Tibial nerve (tissue), 4 donors: ENCODE measurements around the gene PDF. TPM values are rescaled to one million over a fixed set of nuclear protein-coding genes. Genes with fewer than 3 reads are reported as not detected.
A peak's percentile ranks its signal among the peaks of the same experiment; 100 is the strongest.

Experiments
- DNase-seq, 2 donors: peaks; one replicate each; pipeline ENCODE4 v3.0.0-alpha.2; 2019; ENCODE audit warnings: low spot score in 2 of 2
- H3K27ac ChIP-seq, 4 donors: fragments of 200-600 bp; sonication (generic) in 3 of 4; one replicate each; pipeline ENCODE4 v1.5.1; 2017 to 2019; ENCODE audit warnings: mild to moderate bottlenecking in 1 of 4
- H3K27me3 ChIP-seq, 2 donors: fragments of 200-600 bp; sonication (generic) in 1 of 2; one replicate each; pipeline versions ENCODE4 v1.5.1 to v1.6.0; 2017 to 2019
- H3K36me3 ChIP-seq, 3 donors: fragments of 200-600 bp; sonication (generic); one replicate each; pipeline ENCODE4 v1.5.1; 2018 to 2019
- H3K4me1 ChIP-seq, 4 donors: fragments of 200-600 bp; sonication (generic) in 3 of 4; one replicate each; pipeline ENCODE4 v1.5.1; 2017 to 2019
- H3K4me3 ChIP-seq, 4 donors: fragments of 200-600 bp; sonication (generic) in 3 of 4; one replicate each; pipeline ENCODE4 v1.5.1; 2017 to 2019; ENCODE audit warnings: mild to moderate bottlenecking in 1 of 4, moderate library complexity in 1 of 4
- H3K9me3 ChIP-seq, 4 donors: fragments of 200-600 bp; sonication (generic) in 3 of 4; one replicate each; pipeline ENCODE4 v1.5.1; 2017 to 2019
- CTCF ChIP-seq, 5 experiments: fragments of 200-600 bp in 3 of 5; fragments of 450-650 bp in 2 of 5; sonication (generic) in 3 of 5; IDR thresholded peaks; one replicate each; pipeline ENCODE4 v1.5.1; 2016 to 2019; ENCODE audit warnings: antibody characterized with exemption in 5 of 5, mild to moderate bottlenecking in 3 of 5, moderate library complexity in 2 of 5
- EP300 ChIP-seq, 2 donors: sonication (generic); formaldehyde crosslinking; IDR thresholded peaks; one replicate each; pipeline ENCODE4 v1.6.1; 2017; ENCODE audit warnings: antibody characterized with exemption in 2 of 2, mild to moderate bottlenecking in 1 of 2
- POLR2A ChIP-seq, 2 donors: fragments of 450-650 bp; IDR thresholded peaks; one replicate each; pipeline ENCODE4 v1.6.1; 2017; ENCODE audit warnings: antibody characterized with exemption in 2 of 2, mild to moderate bottlenecking in 2 of 2, moderate library complexity in 2 of 2
- WGBS, 2 donors: methylation state at CpG; one replicate each; pipeline ENCODE4 v1.1.5; 2018; 5-methylcytosine and 5-hydroxymethylcytosine counted together
- total RNA-seq, 4 donors: library from RNA; depleted of rRNA; stranded (reverse); fragments of >200 nt; gene quantifications; one replicate each; pipeline ENCODE4 v1.1.0, GENCODE V29; 2016

The PDF gene
- total RNA-seq, 4 donors from 2014 or later, result 6.8 to 20.7 (median 15.8) TPM

DNA sequence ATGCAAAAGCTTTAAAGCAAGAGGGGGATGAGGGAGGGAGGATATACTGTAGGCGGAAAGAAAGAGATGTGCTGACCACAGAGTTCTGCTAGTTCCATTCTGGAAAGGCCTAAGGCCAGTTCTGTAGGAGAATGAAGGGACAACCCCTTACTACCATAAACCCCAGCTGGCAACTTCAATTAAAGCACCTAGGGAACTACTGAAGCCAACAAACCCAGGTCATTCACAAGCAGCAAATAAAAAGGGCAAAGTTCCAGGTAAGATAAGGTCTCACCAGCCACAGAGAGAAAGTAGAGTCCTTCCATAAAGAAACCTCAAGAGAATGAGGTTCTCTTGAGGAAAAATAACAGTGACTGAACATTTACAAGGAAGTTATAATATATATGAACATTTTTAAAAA is 42.6 kb upstream of the PDF start:
- DNase-seq, result no peak
- H3K36me3 ChIP-seq, result peaks cover 0 to 67% (median 5%) of the 10 kb centered on the region in 3 donors
- H3K4me1 ChIP-seq, result peaks cover 0 to 4% (median 0%) of the 10 kb centered on the region in 4 donors
- no peaks in the 10 kb centered on the region for H3K9me3 ChIP-seq
- H3K4me3 ChIP-seq, result no peak overlapping the region
- peak overlapping the region in 1 of 4 donors; percentile 20 for H3K27ac ChIP-seq
- WGBS, 2 donors, result 79 to 90% methylated on average over 1 of the region's 1 CpG
- H3K27me3 ChIP-seq, result no peaks in the 10 kb centered on the region
- no peak for TF ChIP-seq CTCF (IDR thresholded peaks at IDR 0.05)
- TF ChIP-seq EP300 (IDR thresholded peaks at IDR 0.05), result no peak
- no peak for TF ChIP-seq POLR2A (IDR thresholded peaks at IDR 0.05)

GRCh38 chr16:69371564-69371963 is 41.2 kb upstream of the PDF start:
- DNase-seq, result no peak
- WGBS, 2 donors, result 96% methylated on average over 2 of the region's 2 CpGs
- Histone ChIP-seq H3K27me3 (no peaks in the 10 kb centered on the region), H3K4me3 (no peak overlapping the region), H3K36me3 (peaks cover 0 to 68% (median 13%) of the 10 kb centered on the region in 3 donors), H3K9me3 (no peaks in the 10 kb centered on the region), H3K4me1 (peaks cover 0 to 4% (median 0%) of the 10 kb centered on the region in 4 donors), H3K27ac (no peak overlapping the region)
- TF ChIP-seq CTCF (IDR thresholded peaks at IDR 0.05) (no peak), POLR2A (IDR thresholded peaks at IDR 0.05) (no peak), EP300 (IDR thresholded peaks at IDR 0.05) (no peak)

DNA sequence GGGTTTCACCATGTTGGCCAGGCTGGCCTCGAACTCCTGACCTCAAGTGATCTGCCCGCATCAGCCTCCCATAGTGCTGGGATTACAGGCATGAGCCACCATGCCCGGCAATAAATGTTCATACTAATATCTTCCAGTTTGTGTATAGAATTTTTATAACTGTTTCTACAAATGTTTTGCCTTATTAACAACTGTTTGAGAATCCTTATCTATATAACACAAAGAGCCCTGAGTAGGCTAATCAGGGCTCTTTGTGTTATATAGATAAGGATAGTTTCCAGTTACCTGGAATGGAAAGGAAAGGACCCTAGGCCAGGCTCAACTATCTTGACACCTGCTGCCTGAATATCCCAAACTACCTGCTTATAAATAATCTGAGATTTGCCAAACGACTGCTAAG is 38.5 kb upstream of the PDF start:
- no peaks in the 10 kb centered on the region for H3K27me3 ChIP-seq
- TF ChIP-seq POLR2A (IDR thresholded peaks at IDR 0.05) (no peak), CTCF (IDR thresholded peaks at IDR 0.05) (no peak), EP300 (IDR thresholded peaks at IDR 0.05) (no peak)
- no peak overlapping the region for H3K27ac ChIP-seq
- peaks cover 0 to 95% (median 18%) of the 10 kb centered on the region in 3 donors for H3K36me3 ChIP-seq
- 97 to 100% methylated on average over 4 of the region's 4 CpGs for WGBS, 2 donors
- H3K4me1 ChIP-seq, result peaks cover 0 to 4% (median 0%) of the 10 kb centered on the region in 4 donors
- H3K9me3 ChIP-seq, result no peaks in the 10 kb centered on the region
- no peak for DNase-seq
- no peak overlapping the region for H3K4me3 ChIP-seq

DNA sequence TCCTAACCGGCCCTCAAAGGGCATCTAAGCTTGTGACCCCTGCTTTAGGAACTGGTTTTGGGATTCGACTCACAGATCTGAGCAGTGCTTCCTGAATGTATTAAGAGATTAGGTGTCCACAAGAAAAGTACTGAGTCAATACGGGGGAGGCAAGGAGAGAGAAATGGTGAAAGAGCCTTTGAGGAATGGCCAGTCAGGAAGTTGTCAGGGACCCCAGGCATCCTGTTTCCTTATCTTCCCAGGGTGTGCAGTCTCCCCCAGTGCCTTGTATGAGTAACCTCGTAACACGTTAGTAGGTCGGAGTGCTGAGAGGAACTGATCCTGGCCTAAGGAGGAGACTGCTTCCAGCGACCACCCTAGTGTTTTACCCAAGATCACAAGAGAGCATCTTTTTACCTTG is 37.6 kb upstream of the PDF start:
- H3K4me1 ChIP-seq, result no peaks in the 10 kb centered on the region
- no peak for DNase-seq
- 77 to 88% methylated on average over 7 of the region's 7 CpGs for WGBS, 2 donors
- H3K27me3 ChIP-seq, result no peaks in the 10 kb centered on the region
- H3K4me3 ChIP-seq, result no peak overlapping the region
- peaks cover 0 to 97% (median 18%) of the 10 kb centered on the region in 3 donors for H3K36me3 ChIP-seq
- H3K27ac ChIP-seq, result no peak overlapping the region
- H3K9me3 ChIP-seq, result no peaks in the 10 kb centered on the region
- no peak for TF ChIP-seq CTCF (IDR thresholded peaks at IDR 0.05)

- Histone ChIP-seq H3K9me3 (no peaks in the 10 kb centered on the region), H3K4me3 (no peak overlapping the region), H3K36me3 (peaks cover 0 to 94% (median 18%) of the 10 kb centered on the region in 3 donors), H3K27ac (no peak overlapping the region), H3K27me3 (no peaks in the 10 kb centered on the region), H3K4me1 (no peaks in the 10 kb centered on the region)
- 82 to 84% methylated on average over 7 of the region's 7 CpGs for WGBS, 2 donors
- DNase-seq, result no peak
- TF ChIP-seq POLR2A (IDR thresholded peaks at IDR 0.05), result no peak
- TF ChIP-seq EP300 (IDR thresholded peaks at IDR 0.05), result no peak
- TF ChIP-seq CTCF (IDR thresholded peaks at IDR 0.05), result no peak
These were observed 36.0 kb upstream of the PDF start for GRCh38 chr16:69366431-69366830.
